GDM1 (cell line): ENCODE measurements around the gene ROBO1.

Experiments
- DNase-seq: peaks from one replicate; lab custom pipeline; 2025; lab: John Stamatoyannopoulos, UW

The ROBO1 gene

GRCh38 chr3:78839693-78840092 is 928.1 kb downstream of the ROBO1 start:
- no peak for DNase-seq

- no peak for DNase-seq
Measured at GRCh38 chr3:78838362-78838761, 929.4 kb downstream of the ROBO1 start.

DNA sequence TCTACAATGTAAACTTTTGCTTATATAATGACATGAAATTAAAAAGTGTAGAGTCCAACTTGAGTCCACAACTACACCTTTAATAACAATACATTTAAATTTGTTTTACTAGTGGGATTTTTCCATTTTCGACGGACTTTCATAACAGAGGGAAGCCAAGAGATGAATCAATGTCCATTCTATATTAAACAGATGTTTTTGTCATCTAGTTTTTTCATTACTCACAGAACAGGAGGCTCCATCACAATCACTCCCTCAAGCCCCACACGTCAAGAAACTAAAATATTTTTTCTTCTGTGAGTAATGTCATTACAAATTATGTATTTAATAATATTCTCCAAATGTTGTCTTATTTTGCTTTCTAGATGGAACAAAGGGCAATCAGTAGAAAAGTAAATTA is 932.9 kb downstream of the ROBO1 start:
- no peak for DNase-seq

- DNase-seq: no peak
Measured at GRCh38 chr3:78832785-78833204, 935.0 kb downstream of the ROBO1 start.

GRCh38 chr3:78831446-78831972 is 936.3 kb downstream of the ROBO1 start:
- DNase-seq: no peak

DNA sequence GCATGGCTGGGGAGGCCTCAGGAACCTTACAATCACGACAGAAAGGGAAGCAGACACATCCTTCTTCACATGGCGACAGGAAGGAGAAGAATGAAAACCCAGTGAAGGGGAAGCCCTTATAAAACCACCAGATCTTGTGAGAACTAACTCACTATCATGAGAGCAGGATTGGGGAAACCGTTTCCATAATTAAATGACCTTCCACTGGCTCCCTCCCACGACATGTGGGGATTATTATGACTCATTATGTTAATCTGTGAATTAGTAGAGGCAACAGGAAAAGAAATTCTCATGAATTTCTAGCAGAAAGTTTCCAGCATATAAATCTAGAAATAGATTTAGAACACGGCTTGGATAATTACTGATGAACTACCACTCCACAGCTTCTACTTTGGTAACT is 937.3 kb downstream of the ROBO1 start:
- DNase-seq: no peak

- DNase-seq: no peak
Measured at GRCh38 chr3:78827618-78828017, 940.2 kb downstream of the ROBO1 start.

GRCh38 chr3:78825858-78826215 is 942.0 kb downstream of the ROBO1 start:
- DNase-seq: no peak

- no peak for DNase-seq
Measured at GRCh38 chr3:78825118-78825857, 942.5 kb downstream of the ROBO1 start.

DNA sequence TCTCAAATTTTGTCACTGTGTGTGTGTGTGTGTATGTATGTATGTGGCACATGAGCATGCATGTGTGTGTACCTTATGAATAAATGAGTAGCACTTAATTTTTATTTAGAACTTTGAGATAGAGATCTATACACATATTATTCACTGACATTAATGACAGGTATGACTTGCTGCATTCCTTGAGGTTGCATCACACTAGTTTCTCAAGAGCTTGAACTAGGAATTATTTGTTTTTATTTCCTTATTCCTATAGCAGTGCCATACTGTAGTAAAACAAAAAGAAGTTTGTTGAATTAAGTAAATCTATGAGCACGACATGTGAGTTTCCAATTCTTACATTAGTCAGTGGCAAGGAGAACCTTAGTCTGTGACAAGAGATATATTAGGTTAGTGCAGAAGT is 943.9 kb downstream of the ROBO1 start:
- DNase-seq: no peak

DNA sequence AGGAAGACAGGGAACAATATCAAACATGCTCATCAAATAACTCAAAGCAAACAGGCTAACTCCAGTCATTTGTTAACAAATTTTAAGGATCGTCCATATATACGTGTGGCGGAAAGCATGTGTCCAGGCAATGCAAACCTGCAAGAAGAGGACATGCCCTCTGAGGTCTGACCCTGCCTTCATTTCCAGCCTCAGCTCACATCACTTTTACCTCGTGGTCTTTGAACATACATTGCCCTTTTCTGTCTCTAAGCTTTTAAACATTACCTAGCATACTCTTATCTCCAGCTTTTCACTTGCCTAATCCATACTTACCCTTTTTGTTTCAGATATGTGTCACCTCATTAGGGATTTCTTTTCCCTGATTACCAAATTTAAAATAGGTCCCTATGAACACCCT is 944.4 kb downstream of the ROBO1 start:
- DNase-seq: no peak

DNA sequence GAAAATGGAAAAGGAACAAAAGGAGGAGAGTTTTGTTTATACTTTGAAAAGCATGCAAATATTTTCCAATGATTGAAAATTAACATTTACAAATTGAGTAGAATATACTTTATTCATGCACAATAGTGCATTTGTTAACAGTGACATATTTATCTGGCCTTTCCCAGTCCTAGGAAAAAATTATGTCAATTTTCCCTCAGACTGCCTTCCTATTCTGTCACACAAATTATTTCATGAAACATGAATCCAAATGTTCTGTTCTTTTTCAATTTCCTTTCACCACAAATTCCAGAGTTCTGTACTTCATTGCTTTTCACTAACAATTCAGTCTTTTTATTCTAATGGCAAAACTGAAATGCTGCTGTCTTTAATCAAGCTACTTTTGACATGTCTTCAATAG is 945.1 kb downstream of the ROBO1 start:
- DNase-seq: no peak

GRCh38 chr3:78820542-78820941 is 947.3 kb downstream of the ROBO1 start:
- no peak for DNase-seq

DNA sequence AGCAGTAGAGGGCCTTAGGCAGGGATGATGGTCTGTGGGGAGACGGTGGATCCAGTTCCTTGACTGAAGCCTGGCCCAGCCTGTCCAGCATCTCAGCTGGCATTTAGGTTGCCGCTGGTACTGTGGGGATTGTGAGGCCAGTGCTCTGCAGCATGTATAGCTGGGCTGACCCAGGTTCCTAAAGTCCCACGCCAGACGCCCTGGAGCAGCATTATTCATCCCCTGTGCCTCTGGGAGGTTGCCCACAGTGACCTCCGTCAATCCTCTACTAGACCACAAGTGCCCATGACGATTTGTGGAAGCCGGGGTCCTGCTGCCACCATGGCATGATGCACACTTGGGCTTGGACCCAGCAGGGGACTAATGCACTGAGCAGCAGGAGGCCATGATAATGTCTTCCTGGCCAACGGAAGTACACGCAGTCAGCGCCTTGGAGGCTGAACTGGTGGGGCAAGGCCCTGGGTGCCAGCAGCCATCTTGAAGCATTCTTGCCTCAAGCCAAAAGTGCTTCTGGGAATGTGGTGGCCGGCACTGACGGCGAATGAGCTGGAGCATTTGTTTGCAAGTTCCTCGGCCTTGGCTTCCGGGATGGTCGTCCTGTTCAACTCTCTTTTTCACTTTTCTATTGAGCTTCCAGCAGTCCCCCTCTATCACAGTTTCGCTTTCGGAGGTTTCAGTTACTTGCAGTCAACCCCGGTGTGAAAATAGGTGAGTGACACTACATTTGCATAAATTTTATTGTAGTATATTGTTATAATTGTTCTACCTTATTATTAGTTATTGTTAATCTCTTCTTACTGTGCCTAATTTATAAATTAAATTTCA is 949.4 kb downstream of the ROBO1 start:
- no peak for DNase-seq

GRCh38 chr3:78814893-78815562 is 952.8 kb downstream of the ROBO1 start:
- no peak for DNase-seq

DNA sequence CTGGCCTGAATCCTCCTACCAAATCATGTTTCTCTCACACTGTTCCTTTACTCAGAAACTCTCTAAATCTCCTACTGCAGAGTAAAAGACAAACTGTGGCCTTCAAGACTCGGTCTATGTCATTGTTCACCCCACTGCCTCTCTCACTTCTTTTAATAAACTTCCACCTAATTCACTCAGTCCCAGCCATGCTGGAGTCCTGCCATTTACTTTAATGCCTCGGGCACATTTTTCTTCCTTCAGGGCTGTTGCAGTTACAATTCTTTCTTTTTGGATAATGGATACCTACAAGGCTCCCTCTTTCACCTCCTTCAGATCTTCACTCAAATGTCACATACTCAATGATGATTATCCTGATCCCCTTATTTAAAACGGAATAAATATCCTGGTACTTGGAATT is 955.6 kb downstream of the ROBO1 start:
- DNase-seq: no peak

DNA sequence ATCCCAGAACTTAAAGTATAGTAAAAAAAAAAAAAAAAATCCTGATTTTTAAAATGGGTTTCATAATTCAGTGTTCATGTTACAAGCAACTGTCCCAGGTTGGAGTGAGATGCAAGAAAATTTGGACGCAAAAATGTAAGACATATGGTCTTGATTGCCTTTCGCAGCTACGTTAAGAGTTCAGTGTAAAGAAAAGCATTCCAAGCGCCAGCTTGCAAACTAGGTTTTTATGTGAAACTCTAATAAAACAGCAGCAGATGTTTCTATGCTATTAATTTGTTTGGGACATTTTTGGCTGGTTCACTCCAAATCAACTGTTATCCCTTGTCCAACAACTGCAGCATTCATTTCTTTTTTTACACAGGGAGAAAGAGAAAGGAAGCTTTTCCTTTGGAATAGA is 957.8 kb downstream of the ROBO1 start:
- no peak for DNase-seq

- no peak for DNase-seq
Measured at GRCh38 chr3:78804251-78805037, 963.4 kb downstream of the ROBO1 start.

- DNase-seq: no peak
Measured at GRCh38 chr3:78802562-78802930, 965.3 kb downstream of the ROBO1 start.

- DNase-seq: no peak
Measured at GRCh38 chr3:78801926-78802561, 965.8 kb downstream of the ROBO1 start.

GRCh38 chr3:78799681-78800080 is 968.1 kb downstream of the ROBO1 start:
- DNase-seq: no peak
